PFSK-1 (cell line): ENCODE results near the gene ITGBL1.

Experiments used
- FOXP2 ChIP-seq: optimal IDR thresholded peaks from 2 replicates; pipeline ENCODE3; 2011; ENCODE audit warnings: borderline replicate concordance, control low read depth, inconsistent platforms; ENCODE audit not compliant: insufficient read depth; ENCODE audit errors: extremely low read length, extremely low read depth
- POLR2AphosphoS5 ChIP-seq: IDR thresholded peaks from 2 replicates; pipeline ENCODE4 v1.6.1; 2012; ENCODE audit warnings: low read depth, mild to moderate bottlenecking, control low read depth, low read length, moderate library complexity
- REST ChIP-seq, 2 experiments: IDR thresholded peaks; 2 replicates each; pipeline versions ENCODE4 v1.6.1 to v1.8.0; 2011 to 2012; ENCODE audit warnings: low read depth in 2 of 2, low read length in 2 of 2, control low read depth in 1 of 2, inconsistent platforms in 1 of 2, mild to moderate bottlenecking in 1 of 2, moderate library complexity in 1 of 2; ENCODE audit not compliant: insufficient read depth in 1 of 2
- SIN3A ChIP-seq: IDR thresholded peaks from 2 replicates; pipeline ENCODE4 v1.6.1; 2012; ENCODE audit warnings: mild to moderate bottlenecking, low read length, moderate library complexity, borderline replicate concordance; ENCODE audit not compliant: insufficient read depth
- TAF1 ChIP-seq: IDR thresholded peaks from 2 replicates; pipeline ENCODE4 v1.6.1; 2012; ENCODE audit warnings: low read length, control low read depth, borderline replicate concordance; ENCODE audit not compliant: insufficient read depth

Gene ITGBL1

GRCh38 chr13:101522607-101523006 lies 70.1 kb downstream of the ITGBL1 start:
- TF ChIP-seq FOXP2 (no peak), SIN3A (no peak), POLR2AphosphoS5 (no peak), REST (IDR thresholded peaks at IDR 0.05; ENCODE audit: insufficient read depth in 1 of 2, low read depth in 2 of 2, low read length in 2 of 2) (no peak), TAF1 (no peak)

GRCh38 chr13:101523154-101524131 lies 71.0 kb downstream of the ITGBL1 start:
- TF ChIP-seq SIN3A (no peak), POLR2AphosphoS5 (no peak)

- TF ChIP-seq TAF1 (no peak), REST (IDR thresholded peaks at IDR 0.05; ENCODE audit: insufficient read depth in 1 of 2, low read depth in 2 of 2, low read length in 2 of 2) (no peak), POLR2AphosphoS5 (no peak), FOXP2 (no peak), SIN3A (no peak)
Measured at GRCh38 chr13:101527130-101527529, 74.7 kb downstream of the ITGBL1 start.

GRCh38 chr13:101529422-101529821 lies 76.9 kb downstream of the ITGBL1 start:
- TF ChIP-seq POLR2AphosphoS5 (no peak), FOXP2 (no peak), REST (IDR thresholded peaks at IDR 0.05; ENCODE audit: insufficient read depth in 1 of 2, low read depth in 2 of 2, low read length in 2 of 2) (no peak), TAF1 (no peak), SIN3A (no peak)

- TF ChIP-seq REST (IDR thresholded peaks at IDR 0.05; ENCODE audit: insufficient read depth in 1 of 2, low read depth in 2 of 2, low read length in 2 of 2) (no peak), FOXP2 (no peak), TAF1 (no peak), SIN3A (no peak), POLR2AphosphoS5 (no peak)
Measured at GRCh38 chr13:101530293-101530692, 77.8 kb downstream of the ITGBL1 start.
